Measurements from ENCODE around the gene TSPAN31.

TSPAN31 gene

DNA sequence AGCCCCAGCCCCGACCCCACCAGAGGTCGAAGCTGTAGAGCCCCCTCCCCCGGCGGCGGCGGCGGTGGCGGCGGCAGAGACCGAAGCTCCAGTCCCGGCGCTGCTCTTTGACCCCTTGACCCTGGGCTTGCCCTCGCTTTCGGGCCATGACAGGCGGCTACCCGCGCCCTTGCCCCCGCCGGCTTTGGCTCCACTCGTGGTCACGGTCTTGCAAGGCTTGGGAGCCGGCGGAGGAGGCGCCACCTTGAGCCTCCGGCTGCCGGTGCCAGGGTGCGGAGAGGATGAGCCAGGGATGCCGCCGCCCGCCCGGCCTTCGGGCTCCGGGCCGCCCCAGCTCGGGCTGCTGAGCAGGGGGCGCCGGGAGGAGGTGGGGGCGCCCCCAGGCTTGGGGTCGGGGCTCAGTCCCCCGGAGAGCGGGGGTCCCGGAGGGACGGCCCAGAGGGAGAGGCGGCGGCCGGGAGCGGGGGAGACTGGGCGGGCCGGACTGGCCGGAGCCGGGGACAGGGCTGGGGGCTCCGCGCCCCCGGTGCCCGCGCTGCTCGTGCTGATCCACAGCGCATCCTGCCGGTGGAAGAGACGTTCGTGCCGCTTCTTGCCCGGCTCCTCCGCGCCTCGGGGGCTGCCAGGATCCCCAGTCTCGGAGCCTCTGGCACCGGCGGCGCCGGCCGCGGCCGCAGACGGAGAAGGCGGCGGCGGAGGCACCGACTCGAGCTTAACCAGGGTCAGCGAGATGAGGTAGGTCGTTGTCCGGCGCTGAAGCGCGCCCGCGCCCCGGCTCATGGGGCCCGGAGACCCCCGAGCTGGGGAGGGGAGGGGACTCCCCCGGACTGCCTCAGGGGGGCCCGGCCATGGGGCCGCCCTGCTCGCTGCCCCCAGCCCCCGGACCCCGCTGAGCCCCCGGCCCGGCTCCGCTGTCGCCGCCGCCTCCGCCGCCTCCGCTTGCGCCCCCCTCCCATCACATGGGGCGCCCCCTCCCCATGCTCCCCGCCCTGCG is 7.1 kb upstream of the TSPAN31 start:
- no peaks in the 10 kb centered on the region for H3K9me3 Mint-ChIP-seq
- H3K27me3 Mint-ChIP-seq: no peaks in the 10 kb centered on the region
- no peak for DNase-seq
- peaks cover 38% of the 10 kb centered on the region for H3K4me1 Mint-ChIP-seq
- H3K36me3 Mint-ChIP-seq (ENCODE audit: low read depth): peaks cover 11% of the 10 kb centered on the region
- H3K27ac Mint-ChIP-seq: no peak overlapping the region
- ATAC-seq: no peak
- no peak overlapping the region for H3K4me3 Mint-ChIP-seq

DNA sequence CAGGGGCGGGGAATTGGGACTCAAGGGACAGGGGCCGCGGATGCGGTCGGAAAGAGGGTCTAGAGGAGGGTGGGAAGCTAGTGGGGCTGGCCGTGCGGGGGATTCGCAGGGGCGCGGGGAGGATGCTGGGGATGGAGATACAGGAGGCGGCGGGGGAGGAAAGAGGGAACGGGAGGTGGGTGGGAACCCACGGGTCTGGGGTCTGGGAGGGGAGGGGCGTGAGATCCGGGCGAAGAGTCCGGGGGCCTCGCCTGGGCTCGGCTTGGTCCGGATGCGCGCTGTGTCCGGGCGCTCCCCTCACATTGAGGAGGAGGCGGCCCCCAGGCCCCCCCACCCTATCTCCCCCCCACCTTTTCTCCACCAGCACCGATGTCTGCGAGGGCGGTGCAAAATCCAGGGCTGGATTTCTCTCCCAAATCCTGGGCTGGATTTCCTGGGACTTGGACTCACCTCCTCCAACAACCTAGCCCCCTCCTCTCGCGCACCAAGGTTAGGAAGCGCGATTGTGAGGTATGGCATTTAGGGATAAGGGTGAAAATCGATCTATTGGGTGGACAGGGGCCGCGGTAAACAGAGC is 6.1 kb upstream of the TSPAN31 start, which contains the start of gene AGAP2:
TSS of gene AGAP2 (minus strand) at position 82 of the 577 bp plus-strand sequence. CDS start 496 bp downstream, outside the sequence.
- ATAC-seq: no peak
- peak within 1 kb of the TSS; percentile 15 for H3K27ac Mint-ChIP-seq
- no peaks in the 10 kb centered on the region for H3K9me3 Mint-ChIP-seq
- peaks cover 10% of the 10 kb centered on the region for H3K36me3 Mint-ChIP-seq (ENCODE audit: low read depth)
- no peak for DNase-seq
- no peaks in the 10 kb centered on the region for H3K27me3 Mint-ChIP-seq
- H3K4me3 Mint-ChIP-seq: peak within 1 kb of the TSS; percentile 9
- H3K4me1 Mint-ChIP-seq: peaks cover 38% of the 10 kb centered on the region

DNA sequence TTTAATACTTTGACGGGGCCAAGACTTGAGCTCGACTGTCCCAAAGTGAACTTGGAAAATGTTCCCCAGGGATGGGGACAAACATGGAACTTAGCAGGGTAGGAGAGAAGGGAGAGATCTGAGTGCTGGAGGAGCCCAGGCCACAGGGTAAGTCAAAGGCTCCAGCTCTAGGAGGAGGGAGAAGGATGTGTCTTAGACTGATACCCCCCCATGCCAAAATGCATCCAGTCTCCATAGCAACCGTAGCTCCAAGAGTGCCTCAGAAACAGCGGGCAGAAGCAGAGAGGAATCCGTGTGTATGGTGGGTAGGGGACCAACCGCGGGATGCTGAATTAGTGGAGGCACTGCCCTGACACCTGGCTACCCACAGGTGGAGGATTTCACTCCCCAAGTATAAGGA is 5.5 kb upstream of the TSPAN31 start:
- H3K36me3 Mint-ChIP-seq (ENCODE audit: low read depth): peaks cover 8% of the 10 kb centered on the region
- H3K27me3 Mint-ChIP-seq: no peaks in the 10 kb centered on the region
- H3K4me1 Mint-ChIP-seq: peaks cover 45% of the 10 kb centered on the region
- no peak for ATAC-seq
- H3K4me3 Mint-ChIP-seq: peak overlapping the region; percentile 9
- H3K27ac Mint-ChIP-seq: peak overlapping the region; percentile 15
- DNase-seq: no peak
- H3K9me3 Mint-ChIP-seq: no peaks in the 10 kb centered on the region

DNA sequence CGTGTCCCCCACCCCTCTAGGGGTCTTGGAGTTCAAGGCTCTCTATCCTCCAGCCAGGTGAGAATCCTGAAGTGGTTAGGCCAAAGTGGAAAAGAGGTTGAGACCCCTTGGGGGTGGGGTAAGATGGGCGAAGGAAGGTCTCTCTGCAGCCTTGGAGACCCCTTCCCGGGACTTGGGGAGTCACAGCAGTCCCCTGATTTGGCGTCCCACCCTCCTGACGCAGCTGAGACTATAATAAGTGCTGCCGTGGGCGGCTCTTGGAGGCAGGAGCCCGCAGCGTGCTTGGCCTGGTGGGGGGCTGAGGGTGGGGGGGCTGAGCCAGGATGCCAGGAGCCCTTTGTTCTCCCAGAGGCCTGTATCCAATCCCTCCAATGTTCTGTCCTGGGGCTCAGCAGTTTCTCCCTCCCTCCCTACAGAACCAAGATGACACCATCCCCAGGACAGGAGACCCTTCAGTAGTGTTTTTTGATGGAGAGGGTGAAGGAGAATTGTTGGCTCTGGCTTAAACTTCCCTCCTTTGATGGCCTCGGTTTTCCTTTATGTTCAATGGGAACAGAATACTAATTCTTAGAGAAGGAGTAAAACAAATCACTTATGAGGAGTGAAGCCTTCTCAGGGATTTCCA is 4.8 kb upstream of the TSPAN31 start:
- Mint-ChIP-seq H3K4me1 (peaks cover 50% of the 10 kb centered on the region), H3K4me3 (peak overlapping the region; percentile 96)

DNA sequence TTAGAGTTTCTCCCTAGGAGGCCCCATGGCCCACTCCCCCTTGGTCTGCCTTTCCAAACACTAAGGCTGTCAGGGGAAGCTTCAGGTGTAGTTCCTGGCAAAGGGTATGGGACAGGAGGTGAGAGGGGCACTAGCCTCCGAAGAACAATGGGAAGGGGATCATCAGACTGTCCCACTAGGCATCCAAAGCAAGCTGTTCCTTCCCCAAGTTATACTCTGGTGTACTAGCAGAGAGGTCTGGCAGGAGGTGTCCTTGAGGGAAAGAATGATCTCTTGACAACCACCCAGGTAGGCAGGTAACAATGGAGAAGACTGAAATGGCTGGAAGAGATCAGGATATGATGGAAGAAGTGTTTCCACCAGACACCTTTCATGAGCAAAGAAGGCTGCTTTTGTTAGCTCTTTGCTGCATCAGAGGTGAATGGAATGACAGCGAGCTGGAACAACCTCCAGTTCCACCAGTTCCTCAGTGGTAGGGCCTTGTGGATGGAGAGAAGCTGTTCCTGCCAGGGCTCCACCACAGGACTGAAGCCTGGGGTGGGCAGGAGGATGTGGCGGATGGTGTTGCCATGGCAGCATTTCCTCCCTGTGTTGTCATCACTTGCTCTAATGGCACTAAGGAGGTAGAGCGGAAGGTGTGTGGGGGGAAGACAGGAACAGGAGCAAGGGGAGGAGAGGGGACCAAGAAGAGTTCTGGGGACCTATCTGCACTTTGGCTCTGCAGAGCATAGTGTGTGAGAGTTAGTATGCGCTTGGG is 4.0 kb upstream of the TSPAN31 start:
- Mint-ChIP-seq H3K27ac (peak overlapping the region; percentile 90), H3K4me3 (peak overlapping the region; percentile 96), H3K4me1 (peaks cover 58% of the 10 kb centered on the region), H3K9me3 (no peaks in the 10 kb centered on the region), H3K27me3 (no peaks in the 10 kb centered on the region), H3K36me3 (ENCODE audit: low read depth) (peaks cover 8% of the 10 kb centered on the region)
- DNase-seq: peak; percentile 75
- peak; percentile 68 for ATAC-seq

More for the DNA sequence above, 4.8 kb upstream of the TSPAN31 start:
- DNase-seq: no peak
- Mint-ChIP-seq H3K9me3 (no peaks in the 10 kb centered on the region), H3K36me3 (ENCODE audit: low read depth) (peaks cover 5% of the 10 kb centered on the region), H3K27me3 (no peaks in the 10 kb centered on the region), H3K27ac (peak overlapping the region; percentile 15)
- ATAC-seq: no peak

DNA sequence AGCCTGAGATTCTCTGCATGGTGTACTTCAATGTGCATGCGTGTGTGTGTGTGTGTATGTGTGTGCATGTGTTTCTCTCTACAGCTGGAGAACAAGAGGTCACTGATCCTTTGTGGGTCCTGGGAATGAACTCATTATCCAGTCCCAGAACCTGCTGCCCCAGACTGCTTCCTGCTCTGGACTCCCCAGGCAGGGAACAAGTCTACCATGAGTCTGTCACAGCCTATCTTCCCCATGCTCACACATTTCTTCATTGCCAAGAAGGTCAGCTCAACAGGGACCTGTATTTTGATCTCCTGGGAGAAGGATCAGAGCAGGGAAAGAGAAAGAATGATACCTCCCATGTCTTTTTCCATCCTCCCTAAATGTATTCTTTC is 3.4 kb upstream of the TSPAN31 start:
- ATAC-seq: no peak
- Mint-ChIP-seq H3K27ac (peak overlapping the region; percentile 90), H3K27me3 (no peaks in the 10 kb centered on the region), H3K4me3 (peak overlapping the region; percentile 96), H3K9me3 (no peaks in the 10 kb centered on the region), H3K4me1 (peaks cover 63% of the 10 kb centered on the region), H3K36me3 (ENCODE audit: low read depth) (peaks cover 12% of the 10 kb centered on the region)
- no peak for DNase-seq

DNA sequence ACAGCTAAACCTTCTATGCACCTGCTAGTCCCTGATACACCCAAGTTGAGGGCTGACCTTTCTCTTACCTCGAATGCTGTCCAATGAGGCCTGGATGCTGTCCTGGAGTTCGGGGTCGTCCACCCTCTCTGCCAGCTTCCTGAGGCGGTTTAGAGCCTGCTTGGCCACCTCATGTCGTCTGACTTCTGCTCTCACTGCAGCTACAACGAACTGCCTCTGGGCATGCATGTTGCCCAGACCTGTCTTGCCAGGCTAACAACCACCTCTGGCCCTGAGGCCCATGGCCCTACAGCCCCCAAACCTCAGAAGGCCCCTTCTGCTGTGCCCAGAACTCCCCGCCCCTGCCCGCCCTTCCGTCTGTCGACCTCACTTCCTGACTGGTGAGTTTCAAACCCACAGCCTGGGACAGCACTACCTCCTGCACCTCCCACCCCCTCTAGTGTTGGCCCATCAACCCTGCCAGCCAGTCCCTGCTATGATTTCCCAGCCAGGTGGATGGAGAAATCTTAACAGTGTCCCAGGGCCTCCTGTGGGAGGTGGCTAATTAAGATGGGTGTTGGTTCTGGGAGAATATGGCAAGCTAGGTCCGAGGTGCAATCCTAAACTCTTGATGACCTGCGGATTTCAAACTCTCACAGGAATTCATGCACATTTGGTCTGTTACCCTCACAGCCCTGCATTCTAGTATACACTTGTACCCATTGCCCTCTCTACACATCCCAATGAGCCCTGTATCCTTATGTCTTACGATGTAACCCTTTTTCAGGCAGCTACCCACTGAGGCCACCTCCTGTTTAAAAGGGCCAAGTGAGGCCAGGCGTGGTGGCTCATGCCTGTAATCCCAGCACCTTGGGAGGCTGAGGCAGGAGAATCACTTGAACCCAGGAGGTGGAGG is 2.7 kb upstream of the TSPAN31 start:
- Mint-ChIP-seq H3K27me3 (no peaks in the 10 kb centered on the region), H3K27ac (peak overlapping the region; percentile 90)

DNA sequence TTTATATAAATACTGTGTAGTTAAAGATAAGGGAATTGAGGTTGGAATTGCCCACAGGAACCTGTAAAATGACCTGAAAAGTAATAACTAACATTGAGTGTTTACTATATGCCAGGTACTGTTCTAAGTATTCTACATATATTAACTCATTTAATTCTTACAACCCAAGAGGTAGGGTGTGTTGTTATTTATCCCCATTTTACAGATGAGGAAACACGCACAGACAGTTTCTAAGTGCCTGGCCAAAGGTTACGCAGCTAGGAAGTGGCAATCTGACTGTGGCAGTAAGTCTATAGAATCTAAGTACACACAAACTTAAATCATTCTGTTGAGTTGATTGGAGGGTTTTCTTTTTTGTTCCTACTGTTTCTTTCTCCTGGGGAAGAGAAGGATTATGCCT is 1.1 kb upstream of the TSPAN31 start:
- no peaks in the 10 kb centered on the region for H3K27me3 Mint-ChIP-seq
- peaks cover 64% of the 10 kb centered on the region for H3K4me1 Mint-ChIP-seq
- ATAC-seq: no peak

More for the DNA sequence above, 2.7 kb upstream of the TSPAN31 start:
- peak overlapping the region; percentile 96 for H3K4me3 Mint-ChIP-seq
- H3K36me3 Mint-ChIP-seq (ENCODE audit: low read depth): peaks cover 15% of the 10 kb centered on the region
- peaks cover 60% of the 10 kb centered on the region for H3K4me1 Mint-ChIP-seq
- H3K9me3 Mint-ChIP-seq: no peaks in the 10 kb centered on the region
- ATAC-seq (peak; percentile 75), DNase-seq (peak; percentile 78)

DNA sequence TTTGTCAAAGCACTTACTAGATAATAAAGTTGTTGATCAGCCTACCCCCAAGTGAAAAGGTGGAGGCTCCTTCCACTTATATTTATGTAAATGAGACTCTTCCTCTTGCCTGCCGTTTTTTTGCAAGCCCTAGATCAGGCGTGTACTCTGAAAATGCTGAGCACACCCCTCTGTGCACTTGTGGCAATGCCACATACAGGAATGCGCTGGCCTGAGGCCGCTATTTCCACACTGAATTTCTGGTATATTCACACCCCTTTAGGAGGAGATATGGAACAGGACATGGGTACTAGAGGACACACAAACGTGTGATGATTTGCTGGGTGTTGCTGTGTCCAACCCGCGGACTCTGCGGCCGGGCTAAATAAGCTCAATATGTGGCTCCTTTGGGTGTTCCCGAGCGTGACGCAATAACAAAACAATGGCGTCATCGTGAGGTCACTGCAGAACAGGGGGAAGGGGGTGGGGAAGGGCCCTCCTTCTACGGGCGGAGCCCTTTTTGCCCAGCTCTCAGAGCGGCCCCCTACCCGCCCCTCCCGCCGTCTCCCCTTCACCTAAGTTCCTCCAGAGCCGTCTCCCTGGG is 554 bp upstream of the TSPAN31 start:
- H3K9me3 Mint-ChIP-seq: no peaks in the 10 kb centered on the region
- peaks cover 65% of the 10 kb centered on the region for H3K4me1 Mint-ChIP-seq
- H3K36me3 Mint-ChIP-seq (ENCODE audit: low read depth): peaks cover 30% of the 10 kb centered on the region
- DNase-seq: peak; percentile 81
- H3K27me3 Mint-ChIP-seq: no peaks in the 10 kb centered on the region
- ATAC-seq: peak; percentile 22
- peak overlapping the region; percentile 89 for H3K4me3 Mint-ChIP-seq
- peak overlapping the region; percentile 92 for H3K27ac Mint-ChIP-seq

More for the DNA sequence above, 1.1 kb upstream of the TSPAN31 start:
- peaks cover 26% of the 10 kb centered on the region for H3K36me3 Mint-ChIP-seq (ENCODE audit: low read depth)
- H3K9me3 Mint-ChIP-seq: no peaks in the 10 kb centered on the region
- H3K4me3 Mint-ChIP-seq: peak overlapping the region; percentile 89
- no peak for DNase-seq
- no peak overlapping the region for H3K27ac Mint-ChIP-seq

DNA sequence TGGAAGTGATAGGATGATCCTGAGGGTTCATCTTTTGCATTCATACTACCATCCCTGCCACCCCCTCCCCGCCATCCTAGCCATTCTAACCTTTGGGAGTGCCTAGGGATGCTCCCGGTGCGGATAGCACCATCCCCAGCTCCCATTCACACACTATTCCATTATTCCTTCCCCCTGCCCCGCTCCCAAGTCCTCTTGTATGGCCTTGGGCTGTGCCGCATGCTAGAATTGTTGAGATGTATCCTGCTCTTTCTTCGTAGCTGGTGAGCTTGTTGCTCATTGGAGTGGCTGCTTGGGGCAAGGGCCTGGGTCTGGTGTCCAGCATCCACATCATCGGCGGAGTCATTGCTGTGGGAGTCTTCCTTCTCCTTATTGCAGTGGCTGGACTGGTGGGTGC is 644 bp downstream of the TSPAN31 start:
- DNase-seq: no peak
- Mint-ChIP-seq H3K4me3 (peak overlapping the region; percentile 89), H3K27me3 (no peaks in the 10 kb centered on the region), H3K27ac (peak overlapping the region; percentile 92), H3K9me3 (no peaks in the 10 kb centered on the region), H3K36me3 (ENCODE audit: low read depth) (peaks cover 38% of the 10 kb centered on the region), H3K4me1 (peaks cover 58% of the 10 kb centered on the region)
- no peak for ATAC-seq

DNA sequence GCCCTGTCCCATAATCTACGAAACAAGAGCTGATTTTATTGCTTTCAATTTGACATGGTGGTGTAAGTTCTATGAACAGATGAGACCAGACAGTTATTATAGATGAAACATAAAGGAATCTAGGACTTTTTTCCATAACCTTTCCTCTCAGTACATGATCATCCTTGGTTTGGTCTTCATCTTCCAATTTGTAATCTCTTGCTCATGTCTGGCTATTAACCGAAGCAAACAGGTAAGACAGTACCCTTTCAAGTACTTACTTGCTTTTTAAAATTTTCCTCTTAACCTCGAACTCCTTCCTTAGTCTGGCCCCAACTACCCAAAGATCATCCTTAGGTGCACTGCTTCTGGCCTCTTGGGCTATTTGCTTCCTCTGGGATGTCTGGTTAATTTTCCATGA is 1.2 kb downstream of the TSPAN31 start:
- Mint-ChIP-seq H3K4me1 (peaks cover 58% of the 10 kb centered on the region), H3K9me3 (no peaks in the 10 kb centered on the region)

DNA sequence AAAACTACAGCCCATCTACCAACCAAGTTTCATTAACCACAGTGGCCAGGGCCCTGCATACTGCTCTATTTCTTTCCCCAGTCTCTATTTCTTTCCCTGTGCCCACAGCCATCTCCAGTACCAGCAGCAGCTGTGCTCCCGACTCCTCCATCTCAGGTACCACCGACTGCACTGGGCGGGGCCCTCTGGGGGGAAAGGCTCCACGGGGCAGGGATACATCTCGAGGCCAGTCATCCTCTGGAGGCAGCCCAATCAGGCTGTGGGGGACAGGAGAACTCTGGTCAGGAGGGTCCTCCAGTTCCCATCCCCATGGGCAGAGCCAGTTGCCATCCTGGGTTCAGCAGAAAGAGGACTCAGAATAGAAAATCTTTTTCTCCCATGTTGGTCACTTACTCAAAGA is 4.2 kb downstream of the TSPAN31 start:
- Mint-ChIP-seq H3K36me3 (ENCODE audit: low read depth) (peaks cover 54% of the 10 kb centered on the region), H3K4me1 (peaks cover 71% of the 10 kb centered on the region), H3K4me3 (no peak overlapping the region), H3K27ac (no peak overlapping the region), H3K9me3 (no peaks in the 10 kb centered on the region), H3K27me3 (peaks cover 3% of the 10 kb centered on the region)
- DNase-seq (no peak), ATAC-seq (no peak)

More for the DNA sequence above, 1.2 kb downstream of the TSPAN31 start:
- ATAC-seq (no peak), DNase-seq (no peak)
- peaks cover 44% of the 10 kb centered on the region for H3K36me3 Mint-ChIP-seq (ENCODE audit: low read depth)
- H3K27ac Mint-ChIP-seq: peak overlapping the region; percentile 92
- peak overlapping the region; percentile 89 for H3K4me3 Mint-ChIP-seq
- no peaks in the 10 kb centered on the region for H3K27me3 Mint-ChIP-seq
